DMS53 treated with DMSO at 0.1 percent for 48 hours (cell line): ENCODE measurements around the gene ZNF486.
A peak's percentile ranks its signal among the peaks of the same experiment; 100 is the strongest.
"Not testable (repeated sequence)": the region's sequence is repeated elsewhere in the genome, so short reads cannot be mapped to it uniquely, and the experiment has no call there.

ENCODE experiments used
- DNase-seq: peaks from one replicate; lab custom pipeline; 2025; ENCODE audit not compliant: unreplicated experiment; lab: John Stamatoyannopoulos, UW

The ZNF486 gene

DNA sequence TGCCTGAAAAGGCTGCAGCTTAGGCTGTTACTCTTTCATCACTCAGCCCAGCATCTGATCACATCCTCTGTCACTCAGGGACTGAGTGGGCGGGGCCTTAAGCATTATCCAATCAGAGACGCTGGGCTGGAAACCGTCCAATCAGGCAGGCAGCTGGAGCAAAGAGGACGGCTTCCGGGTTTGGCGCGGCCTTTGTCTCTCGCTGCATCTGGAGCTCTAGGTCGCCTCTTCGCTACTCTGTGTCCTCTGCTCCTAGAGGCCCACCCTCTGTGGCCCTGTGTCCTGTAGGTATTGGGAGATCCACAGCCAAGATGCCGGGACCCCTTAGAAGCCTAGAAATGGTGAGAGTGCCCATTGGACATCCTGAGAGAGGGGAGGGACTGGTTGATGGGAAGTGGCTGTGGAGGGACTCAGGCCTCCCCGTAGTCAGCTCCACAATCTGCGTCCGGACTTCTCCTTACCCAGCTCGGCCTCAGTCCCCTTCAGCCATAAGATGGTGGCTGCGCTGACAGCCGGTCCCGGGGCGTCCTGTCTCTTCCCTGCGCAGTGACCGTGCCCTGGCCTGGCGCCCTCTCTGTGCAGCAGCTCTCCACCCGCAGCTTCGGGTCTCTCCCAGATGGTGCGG, at the start of gene ZNF486:
TSS of gene ZNF486 (plus strand) at position 195 of the 625 bp plus-strand sequence. CDS start at position 312, 117 bp downstream.
- DNase-seq, result peak; percentile 88

DNA sequence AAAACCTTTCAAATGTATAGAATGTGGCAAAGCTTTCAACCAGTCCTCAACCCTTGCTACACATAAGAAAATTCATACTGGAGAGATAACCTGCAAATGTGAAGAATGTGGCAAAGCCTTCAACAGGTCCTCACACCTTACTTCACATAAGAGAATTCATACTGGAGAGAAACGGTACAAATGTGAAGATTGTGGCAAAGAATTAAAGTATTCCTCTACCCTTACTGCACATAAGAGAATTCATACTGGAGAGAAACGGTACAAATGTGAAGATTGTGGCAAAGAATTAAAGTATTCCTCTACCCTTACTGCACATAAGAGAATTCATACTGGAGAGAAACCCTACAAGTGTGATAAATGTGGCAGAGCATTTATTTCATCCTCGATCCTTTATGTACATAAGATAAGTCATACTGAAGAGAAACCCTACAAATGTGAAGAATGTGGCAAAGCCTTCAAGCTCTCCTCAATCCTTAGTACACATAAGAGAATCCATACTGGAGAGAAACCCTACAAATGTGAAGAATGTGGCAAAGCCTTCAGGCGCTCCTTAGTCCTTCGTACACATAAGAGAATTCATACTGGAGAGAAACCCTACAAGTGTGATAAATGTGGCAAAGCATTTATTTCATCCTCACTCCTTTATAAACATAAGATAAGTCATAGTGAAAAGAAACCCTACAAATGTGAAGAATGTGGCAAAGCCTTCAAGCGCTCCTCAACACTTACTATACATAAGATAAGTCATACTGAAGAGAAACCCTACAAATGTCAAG, 48.8 kb upstream of the ZNF486 start:
- not testable (repeated sequence) for DNase-seq

DNA sequence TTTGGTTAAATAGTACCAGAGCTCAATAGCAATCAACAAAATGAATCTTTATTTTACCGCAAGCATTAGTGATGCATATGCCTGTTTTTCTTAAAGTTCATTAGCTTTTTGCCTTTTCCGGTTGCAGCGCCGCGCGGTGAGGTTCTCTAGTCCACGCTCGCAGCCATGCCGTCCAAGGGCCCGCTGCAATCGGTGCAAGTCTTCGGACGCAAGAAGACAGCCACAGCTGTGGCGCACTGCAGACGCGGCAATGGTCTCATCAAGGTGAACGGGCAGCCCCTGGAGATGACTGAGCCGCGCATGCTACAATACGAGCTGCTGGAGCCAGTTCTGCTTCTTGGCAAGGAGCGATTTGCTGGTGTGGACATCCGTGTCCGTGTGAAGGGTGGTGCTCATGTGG, 42.1 kb upstream of the ZNF486 start:
- DNase-seq, result no peak

DNA sequence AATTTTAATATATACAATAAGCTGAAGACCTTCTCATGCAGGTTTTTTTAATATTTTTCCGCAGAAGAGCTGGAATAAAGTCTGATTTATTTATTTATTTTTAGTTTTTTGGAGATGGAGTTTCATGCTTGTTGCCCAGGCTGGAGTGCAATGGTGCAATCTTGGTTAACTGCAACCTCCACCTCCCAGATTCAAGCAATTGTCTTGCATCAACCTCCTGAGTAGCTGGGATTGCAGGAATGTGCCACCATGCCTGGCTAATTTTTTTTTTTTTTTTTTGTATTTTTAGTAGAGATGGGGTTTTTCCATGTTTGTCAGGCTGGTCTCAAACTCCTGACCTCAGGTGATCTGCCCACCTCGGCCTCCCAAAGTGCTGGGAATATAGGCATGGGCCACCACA, 34.1 kb upstream of the ZNF486 start:
- not testable (repeated sequence) for DNase-seq

DNA sequence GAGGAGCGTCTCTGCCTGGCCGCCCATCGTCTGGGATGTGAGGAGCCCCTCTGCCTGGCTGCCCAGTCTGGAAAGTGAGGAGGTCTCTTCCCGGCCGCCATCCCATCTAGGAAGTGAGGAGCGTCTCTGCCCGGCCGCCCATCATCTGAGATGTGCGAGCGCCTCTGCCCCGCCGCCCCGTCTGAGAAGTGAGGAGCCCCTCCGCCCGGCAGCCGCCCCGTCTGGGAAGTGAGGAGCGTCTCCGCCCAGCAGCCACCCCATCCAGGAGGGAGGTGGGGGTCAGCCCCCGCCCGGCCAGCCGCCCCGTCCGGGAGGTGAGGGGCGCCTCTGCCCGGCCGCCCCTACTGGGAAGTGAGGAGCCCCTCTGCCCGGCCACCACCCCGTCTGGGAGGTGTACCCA, 29.3 kb upstream of the ZNF486 start:
- DNase-seq, result not testable (repeated sequence)

DNA sequence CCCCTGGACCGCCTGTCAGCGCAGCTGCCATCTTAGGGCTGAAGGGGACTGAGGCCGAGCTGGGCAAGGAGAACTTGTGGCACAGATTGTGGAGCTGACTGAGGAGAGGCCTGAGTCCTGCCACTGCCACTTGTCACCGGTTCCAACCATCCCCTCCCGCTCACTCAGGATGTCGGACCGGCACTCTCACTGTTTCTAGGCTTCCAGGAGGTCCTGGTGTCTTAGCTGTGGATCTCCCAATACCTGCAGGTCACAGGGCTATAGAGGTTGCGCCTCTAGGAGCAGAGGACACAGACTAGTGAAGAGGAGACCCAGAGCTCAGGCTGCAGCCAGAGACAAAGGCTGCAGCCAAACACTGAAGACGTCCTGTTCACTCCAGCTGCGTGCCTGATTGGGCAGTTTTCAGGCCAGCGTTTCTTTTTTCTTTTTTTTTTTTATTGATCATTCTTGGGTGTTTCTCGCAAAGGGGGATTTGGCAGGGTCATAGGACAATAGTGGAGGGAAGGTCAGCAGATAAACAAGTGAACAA, 15.3 kb upstream of the ZNF486 start:
- no peak for DNase-seq

DNA sequence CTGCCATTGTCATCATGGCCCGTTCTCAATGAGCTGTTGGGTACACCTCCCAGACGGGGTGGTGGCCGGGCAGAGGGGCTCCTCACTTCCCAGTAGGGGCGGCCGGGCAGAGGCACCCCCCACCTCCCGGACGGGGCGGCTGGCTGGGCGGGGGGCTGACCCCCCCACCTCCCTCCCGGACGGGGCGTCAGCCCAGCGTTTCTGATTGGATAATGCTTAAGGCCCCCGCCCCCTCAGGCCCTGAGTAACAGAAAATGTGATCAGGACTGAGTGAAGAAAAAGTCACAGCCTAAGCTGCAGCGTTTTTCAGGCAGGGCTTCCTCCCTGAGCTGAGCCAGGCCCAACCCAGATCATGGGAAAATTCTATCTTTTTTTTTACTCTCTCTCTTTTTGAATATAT, 14.5 kb upstream of the ZNF486 start:
- not testable (repeated sequence) for DNase-seq

DNA sequence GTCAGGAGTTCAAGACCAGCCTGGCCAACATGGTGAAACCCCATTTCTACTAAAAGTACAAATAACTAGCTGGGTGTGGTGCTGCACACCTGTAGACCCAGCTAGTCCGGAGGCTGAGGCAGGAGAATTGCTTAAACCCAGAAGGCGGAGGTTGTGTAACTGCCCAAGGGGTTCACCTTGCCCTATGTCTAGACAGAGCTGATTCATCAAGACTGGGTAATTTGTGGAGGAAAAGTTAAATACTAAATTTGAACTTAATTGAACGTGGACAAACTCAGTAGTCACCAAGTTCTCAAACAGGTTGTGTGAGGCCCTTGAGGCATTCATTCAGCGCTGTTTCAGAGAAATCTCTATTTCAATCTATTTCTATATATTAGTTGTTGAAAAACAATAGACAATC, 13.7 kb upstream of the ZNF486 start:
- no peak for DNase-seq

DNA sequence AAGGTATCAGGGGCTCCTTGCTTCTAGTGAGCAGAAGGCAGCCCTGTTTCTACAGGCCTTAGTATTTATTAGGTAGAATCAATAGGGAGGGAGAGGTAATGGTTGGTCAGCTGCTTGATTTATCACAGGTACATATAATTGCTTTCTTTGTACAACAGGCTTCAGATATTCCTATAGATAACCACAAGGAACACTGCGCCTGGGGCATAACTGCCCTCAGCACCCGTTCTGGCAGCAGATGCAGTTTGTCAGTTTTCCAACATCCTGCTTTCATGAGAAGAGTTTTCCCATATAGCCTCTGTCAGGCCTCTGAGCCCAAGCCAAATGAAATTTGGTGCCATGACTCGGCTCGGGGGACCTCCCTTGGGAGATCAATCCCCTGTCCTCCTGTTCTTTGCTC, 12.4 kb upstream of the ZNF486 start:
- no peak for DNase-seq

DNA sequence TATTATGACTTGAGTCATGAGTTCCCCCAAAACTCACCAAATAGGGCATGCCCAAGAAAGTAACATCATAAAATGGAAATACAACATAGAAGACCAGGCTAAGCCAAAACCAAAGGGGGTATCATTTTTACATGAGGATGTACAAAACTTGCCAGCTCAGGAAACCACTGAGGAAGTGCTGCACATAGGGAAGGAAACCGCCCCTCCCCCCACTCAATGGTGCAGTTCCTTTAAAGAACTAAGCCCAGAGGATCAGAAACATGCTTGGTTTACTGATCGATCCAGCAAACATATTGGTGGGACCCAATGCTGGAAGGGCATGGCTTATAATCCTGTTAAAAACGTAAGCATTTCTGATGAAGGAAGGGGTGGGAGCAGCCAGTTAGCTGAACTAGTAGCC, 4.2 kb upstream of the ZNF486 start:
- no peak for DNase-seq

DNA sequence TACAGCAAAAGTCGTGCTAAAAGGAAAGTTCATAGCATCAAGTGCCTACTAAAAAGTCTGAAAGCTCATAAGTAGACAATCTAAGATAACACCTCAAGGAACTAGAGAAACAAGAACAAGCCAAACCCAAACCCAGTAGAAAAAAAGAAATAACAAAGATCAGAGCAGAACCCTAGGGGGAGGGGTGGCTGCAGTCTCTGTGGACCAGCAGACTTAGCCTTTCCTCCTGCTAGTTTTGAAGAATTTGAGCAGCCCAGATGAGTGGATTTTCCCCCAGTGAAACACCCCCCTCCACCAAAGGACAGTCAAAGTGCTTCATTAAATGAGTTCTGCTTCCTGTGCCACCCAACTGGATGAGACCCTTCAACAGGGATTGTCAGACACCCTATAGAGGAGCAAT, 2.6 kb upstream of the ZNF486 start:
- DNase-seq, result no peak

DNA sequence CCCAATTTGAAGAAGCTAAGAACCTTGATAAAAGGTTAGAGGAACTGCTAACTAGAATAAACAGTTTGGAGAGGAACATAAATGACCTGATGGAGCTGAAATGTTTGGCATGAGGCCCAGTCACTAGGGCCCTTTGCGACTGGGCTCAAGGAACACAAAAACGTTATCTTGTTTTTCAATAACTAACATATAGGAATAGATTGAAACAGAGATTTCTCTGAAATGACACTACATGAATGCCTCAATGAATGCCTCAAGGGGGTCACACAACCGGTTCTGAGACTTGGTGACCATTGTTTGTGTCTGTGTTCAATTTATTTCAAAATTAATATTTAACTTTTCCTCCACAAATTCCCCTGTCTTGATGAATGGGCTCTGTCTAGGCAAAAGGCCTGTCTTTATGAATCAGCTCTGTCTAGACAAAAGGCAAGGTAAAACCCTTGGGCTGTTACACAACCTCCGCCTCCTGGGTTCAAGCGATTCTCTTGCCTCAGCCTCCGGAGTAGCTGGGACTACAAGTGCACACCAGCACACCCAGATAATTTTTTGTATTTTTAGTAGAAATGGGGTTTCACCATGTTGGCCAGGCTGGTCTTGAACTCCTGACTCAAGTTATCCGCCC, 932 bp upstream of the ZNF486 start:
- DNase-seq, result peak; percentile 31

DNA sequence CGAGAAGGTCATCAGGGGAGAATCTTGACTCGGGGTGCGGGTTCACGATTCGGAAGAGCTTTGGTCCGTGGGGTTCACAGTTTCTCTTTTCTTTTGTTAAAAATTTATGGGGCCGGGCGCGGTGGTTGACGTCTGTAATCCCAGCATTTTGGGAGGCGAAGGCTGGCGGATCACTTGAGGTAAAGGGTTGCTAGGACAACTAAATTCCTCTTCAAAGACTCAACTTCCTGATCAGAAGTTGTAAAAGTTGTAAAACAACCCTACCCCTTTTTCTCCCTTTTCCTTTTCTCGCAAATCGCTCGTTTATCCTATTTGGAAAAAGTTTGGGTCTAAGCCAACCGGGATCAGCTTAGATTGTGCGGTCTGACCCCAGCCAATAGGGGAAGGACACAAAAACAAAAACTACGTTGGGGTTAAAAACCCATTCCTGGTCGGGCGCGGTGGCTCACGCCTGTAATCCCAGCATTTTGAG, 673 bp downstream of the ZNF486 start:
- peak; percentile 1 for DNase-seq

DNA sequence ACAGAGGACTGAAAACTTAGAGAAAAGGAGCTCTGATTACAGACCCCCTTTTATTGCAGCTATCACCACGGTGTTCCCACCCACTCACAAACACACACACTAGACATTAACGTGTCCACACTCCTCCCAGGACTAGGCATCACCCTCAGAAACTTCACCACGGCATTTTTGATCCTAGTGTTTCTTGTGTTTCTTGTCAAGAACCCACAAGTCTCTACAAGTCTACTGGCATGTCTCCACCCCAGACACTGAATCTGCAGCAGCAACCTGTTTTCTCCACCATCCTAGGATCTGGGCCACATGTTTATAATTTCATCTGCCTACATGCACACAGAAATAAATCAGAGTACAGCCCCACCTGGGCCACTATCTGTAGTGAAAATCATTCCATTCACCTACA, 4.3 kb downstream of the ZNF486 start:
- DNase-seq, result no peak

DNA sequence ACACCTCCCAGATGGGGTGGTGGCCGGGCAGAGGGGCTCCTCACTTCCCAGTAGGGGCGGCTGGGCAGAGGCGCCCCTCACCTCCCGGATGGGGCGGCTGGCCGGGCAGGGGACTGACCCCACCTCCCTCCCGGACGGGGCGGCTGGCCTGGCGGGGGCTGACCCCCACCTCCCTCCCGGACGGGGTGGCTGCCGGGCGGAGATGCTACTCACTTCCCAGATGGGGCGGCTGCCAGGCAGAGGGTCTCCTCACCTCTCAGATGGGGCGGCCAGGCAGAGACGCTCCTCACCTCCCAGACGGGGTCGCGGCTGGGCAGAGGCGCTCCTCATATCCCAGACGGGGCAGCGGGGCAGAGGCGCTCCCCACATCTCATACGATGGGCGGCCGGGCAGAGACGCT, 8.8 kb downstream of the ZNF486 start:
- not testable (repeated sequence) for DNase-seq

DNA sequence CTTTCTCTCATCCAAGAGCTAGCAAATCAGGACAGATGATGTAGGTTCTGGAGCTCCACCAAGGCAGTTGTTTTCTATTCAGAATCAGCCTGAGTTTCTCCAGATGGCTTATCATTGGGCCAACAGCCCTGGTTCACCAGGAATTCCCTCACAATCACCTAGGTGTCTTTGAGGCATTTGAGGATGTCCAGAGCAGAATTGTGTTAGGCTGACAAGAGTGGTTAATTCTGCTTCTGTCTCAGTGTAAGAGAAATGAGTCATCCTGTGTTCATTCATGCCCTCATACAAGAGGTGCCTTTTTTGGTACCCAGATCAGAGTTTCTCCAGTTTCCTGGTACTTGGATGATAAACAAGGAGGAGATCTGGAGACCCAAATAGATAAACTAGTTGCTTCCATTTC, 12.9 kb downstream of the ZNF486 start:
- not testable (repeated sequence) for DNase-seq

DNA sequence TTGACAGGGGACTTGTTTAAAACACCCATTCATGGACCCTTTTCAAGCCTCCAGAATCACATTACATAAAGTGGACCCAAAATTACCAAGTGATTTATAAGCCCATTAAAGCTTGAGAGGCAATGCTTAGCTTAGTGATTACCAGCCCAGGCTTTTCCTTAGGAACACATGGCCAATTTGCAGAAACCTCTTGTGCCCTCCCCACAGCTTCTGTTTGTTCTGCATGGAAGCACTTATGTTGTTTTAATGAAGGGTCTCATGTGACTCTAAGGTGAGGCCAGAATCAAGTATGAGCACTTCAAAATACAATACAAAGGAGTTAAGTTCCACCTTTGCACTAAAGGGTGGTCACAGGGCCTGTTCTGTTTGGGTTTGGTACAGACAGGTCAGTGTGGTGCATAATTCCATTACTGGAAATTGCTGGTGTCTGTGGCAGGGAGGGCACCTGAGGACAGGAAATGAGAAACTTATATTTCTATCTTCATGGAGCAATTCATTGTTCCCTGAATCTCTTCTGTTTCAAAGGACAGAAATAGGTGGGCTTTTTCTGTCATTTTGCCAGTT, 15.3 kb downstream of the ZNF486 start:
- no peak for DNase-seq

DNA sequence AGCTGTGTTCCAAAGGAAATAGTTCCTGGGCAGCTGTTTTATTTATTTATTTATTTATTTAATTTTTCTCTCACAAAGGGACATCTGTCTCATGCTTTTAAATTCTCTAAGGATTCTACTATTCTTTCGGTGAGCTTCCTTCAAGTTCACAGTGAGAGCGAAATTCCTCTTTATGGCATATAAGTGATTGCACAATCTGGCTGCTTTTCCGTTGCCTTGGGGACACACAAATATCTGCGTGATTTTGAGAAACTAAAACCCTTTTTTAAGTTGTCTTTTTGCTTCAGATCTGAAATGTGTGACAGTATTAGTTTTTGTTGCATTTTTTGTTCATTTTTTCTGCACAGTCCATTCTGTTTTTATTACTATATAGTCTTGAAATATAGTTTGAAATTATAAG, 19.2 kb downstream of the ZNF486 start:
- no peak for DNase-seq

DNA sequence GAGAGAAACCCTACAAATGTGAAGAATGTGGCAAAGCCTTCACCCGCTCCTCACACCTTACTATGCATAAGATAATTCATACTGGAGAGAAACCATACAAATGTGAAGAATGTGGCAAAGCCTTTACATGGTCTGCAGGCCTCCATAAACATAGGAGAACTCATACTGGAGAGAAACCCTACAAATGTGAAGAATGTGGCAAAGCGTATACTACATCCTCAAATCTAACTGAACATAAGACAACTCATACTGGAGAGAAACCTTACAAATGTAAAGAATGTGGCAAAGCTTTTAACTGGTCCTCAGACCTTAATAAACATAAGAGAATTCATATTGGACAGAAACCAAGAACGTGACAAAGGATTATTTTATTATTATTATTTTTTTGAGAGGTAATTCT, 30.7 kb downstream of the ZNF486 start:
- no peak for DNase-seq

DNA sequence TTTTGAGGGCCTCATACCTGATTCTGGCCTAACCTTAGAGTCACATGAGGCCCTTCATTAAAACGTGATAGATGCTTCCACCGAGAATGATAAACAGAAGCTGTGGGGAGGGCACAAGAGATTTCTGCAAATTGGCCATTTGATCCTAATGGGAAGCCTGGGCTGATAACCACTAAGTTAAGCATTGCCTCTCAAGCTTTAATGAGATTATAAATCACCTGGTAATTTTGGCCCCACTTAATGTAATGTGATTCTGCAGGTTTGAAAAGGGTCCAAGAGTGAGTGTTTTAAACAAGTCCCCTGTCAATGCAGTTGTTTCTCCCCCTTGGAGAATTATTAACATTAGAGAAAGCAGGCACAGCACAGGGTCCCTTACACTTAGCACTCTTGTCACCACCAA, 42.0 kb downstream of the ZNF486 start:
- DNase-seq, result no peak

DNA sequence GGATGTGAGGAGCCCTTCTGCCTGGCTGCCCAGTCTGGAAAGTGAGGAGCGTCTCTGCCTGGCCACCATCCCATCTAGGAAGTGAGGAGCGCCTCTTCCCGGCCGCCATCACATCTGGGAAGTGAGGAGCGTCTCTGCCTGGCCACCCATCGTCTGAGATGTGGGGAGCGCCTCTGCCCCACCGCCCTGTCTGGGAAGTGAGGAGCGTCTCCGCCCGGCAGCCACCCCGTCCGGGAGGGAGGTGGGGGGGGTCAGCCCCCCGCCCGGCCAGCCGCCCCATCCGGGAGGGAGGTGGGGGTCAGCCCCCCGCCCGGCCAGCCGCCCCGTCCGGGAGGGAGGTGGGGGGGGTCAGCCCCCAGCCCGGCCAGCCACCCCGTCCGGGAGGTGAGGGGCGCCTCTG, 47.4 kb downstream of the ZNF486 start:
- not testable (repeated sequence) for DNase-seq

DNA sequence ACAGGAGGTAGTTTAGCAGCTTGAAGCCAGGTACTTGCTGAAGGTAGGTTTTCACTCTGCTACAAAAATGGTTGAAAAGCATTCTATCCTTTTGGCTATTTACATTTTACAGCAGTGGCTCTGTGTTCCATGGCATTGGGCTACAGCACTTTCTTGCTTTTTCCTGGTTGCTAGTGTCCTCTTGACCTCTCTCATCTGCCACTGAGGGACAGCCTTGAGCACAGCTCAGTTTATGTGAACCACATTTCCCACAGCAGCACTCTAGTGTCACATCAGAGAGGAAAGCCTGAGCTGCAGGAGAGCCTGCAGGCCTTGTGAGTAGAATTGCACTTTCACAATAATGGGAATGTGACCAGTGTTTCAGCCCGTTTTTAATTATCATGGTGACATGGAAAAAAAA, 54.6 kb downstream of the ZNF486 start:
- DNase-seq, result not testable (repeated sequence)
